SU-DHL-6 (cell line): ENCODE measurements around the gene DNAH12.
A peak's percentile ranks its signal among the peaks of the same experiment; 100 is the strongest.

Experiments used
- H2AFZ ChIP-seq: fragments of 200-600 bp; sonication (generic); 2 replicates; pipeline ENCODE4 v1.6.1; 2014; ENCODE audit warnings: low read depth, mild to moderate bottlenecking, moderate library complexity, mixed read lengths, antibody characterized with exemption, low read length; ENCODE audit not compliant: severe bottlenecking
- H3F3A ChIP-seq: fragments of 200-600 bp; shearing (Covaris generic); 2 replicates; pipeline ENCODE4 v1.6.0; 2016; ENCODE audit warnings: antibody characterized with exemption, mild to moderate bottlenecking; ENCODE audit not compliant: insufficient read depth
- H3K27ac ChIP-seq: fragments of 200-600 bp; sonication (generic); 2 replicates; pipeline ENCODE4 v1.5.1; 2016; ENCODE audit warnings: low read depth, mild to moderate bottlenecking, low read length, moderate library complexity, mixed read lengths
- H3K27me3 ChIP-seq: fragments of 200-600 bp; sonication (generic), shearing (Covaris generic); 2 replicates; pipeline ENCODE4 v1.6.0; 2014; ENCODE audit warnings: mild to moderate bottlenecking, low read length
- H3K36me3 ChIP-seq: fragments of 200-600 bp; sonication (generic); 2 replicates; pipeline ENCODE4 v1.6.1; 2014; ENCODE audit warnings: mild to moderate bottlenecking, low read length, mixed read lengths
- H3K4me2 ChIP-seq: fragments of 300-600, 200-600 bp; shearing (Covaris generic), sonication (generic); 2 replicates; pipeline ENCODE4 v1.6.0; 2014; ENCODE audit warnings: low read length, low read depth, mild to moderate bottlenecking; ENCODE audit not compliant: poor library complexity, severe bottlenecking
- H3K4me3 ChIP-seq: fragments of 200-600 bp; sonication (generic); 2 replicates; pipeline ENCODE4 v1.5.1; 2014; ENCODE audit warnings: antibody characterized with exemption, low read length, mild to moderate bottlenecking, mixed read lengths; ENCODE audit not compliant: insufficient read depth, poor library complexity, severe bottlenecking
- H3K79me2 ChIP-seq: fragments of 200-600 bp; sonication (generic); 2 replicates; pipeline ENCODE4 v1.6.1; 2014; ENCODE audit warnings: mild to moderate bottlenecking, low read length, moderate library complexity; ENCODE audit not compliant: insufficient read depth
- H3K9ac ChIP-seq: fragments of 200-600 bp; sonication (generic); 2 replicates; pipeline ENCODE4 v1.7.0; 2014; ENCODE audit warnings: mild to moderate bottlenecking, low read length
- H3K9me2 ChIP-seq: fragments of 200-600 bp; sonication (generic); replicated peaks from 2 replicates; pipeline ENCODE4 v1.6.1; 2014; ENCODE audit warnings: low read length; ENCODE audit not compliant: insufficient read depth
- H3K9me3 ChIP-seq: fragments of 200-600 bp; sonication (generic); 2 replicates; pipeline ENCODE4 v1.6.1; 2014; ENCODE audit warnings: low read length, mixed read lengths; ENCODE audit not compliant: insufficient read depth
- H4K20me1 ChIP-seq: fragments of 200-600 bp; sonication (generic); 2 replicates; pipeline ENCODE4 v1.6.1; 2014; ENCODE audit warnings: low read depth, mild to moderate bottlenecking, antibody characterized with exemption, low read length, moderate library complexity, mixed read lengths
- CTCF ChIP-seq: fragments of 200-600 bp; sonication (generic); IDR thresholded peaks from one replicate; pipeline ENCODE4 v1.5.1; 2017; ENCODE audit warnings: antibody characterized with exemption, mild to moderate bottlenecking, low read length, moderate library complexity; ENCODE audit not compliant: insufficient read depth, poor library complexity, severe bottlenecking
- EZH2phosphoT487 ChIP-seq: fragments of 200-600 bp; sonication (generic), shearing (Covaris generic); conservative IDR thresholded peaks from 2 replicates; pipeline ENCODE4 v1.6.1; 2018; ENCODE audit warnings: mild to moderate bottlenecking, antibody characterized with exemption, low read length, moderate library complexity, mixed read lengths

The DNAH12 gene

GRCh38 chr3:57557085-57557537, 13.0 kb upstream of the DNAH12 start:
- H3K4me2 ChIP-seq, result peak overlapping the region; percentile 89
- H3K9me3 ChIP-seq, result no peaks in the 10 kb centered on the region
- no peaks in the 10 kb centered on the region for H3K9me2 ChIP-seq
- H3K36me3 ChIP-seq, result peaks cover 23% of the 10 kb centered on the region
- H2AFZ ChIP-seq, result no peak overlapping the region
- peaks cover 15% of the 10 kb centered on the region for H4K20me1 ChIP-seq
- no peak for TF ChIP-seq EZH2phosphoT487
- no peak for TF ChIP-seq CTCF
- peak overlapping the region; percentile 81 for H3K4me3 ChIP-seq
- H3K79me2 ChIP-seq, result peaks cover 56% of the 10 kb centered on the region
- no peaks in the 10 kb centered on the region for H3K27me3 ChIP-seq
- H3F3A ChIP-seq, result peaks cover 11% of the 10 kb centered on the region
- H3K27ac ChIP-seq, result peak overlapping the region; percentile 83
- peak overlapping the region; percentile 84 for H3K9ac ChIP-seq

- Histone ChIP-seq H3K27ac (peak overlapping the region; percentile 83), H3K36me3 (peaks cover 18% of the 10 kb centered on the region), H4K20me1 (peaks cover 10% of the 10 kb centered on the region), H3K9me3 (no peaks in the 10 kb centered on the region), H2AFZ (peak overlapping the region; percentile 80), H3K9ac (peak overlapping the region; percentile 84), H3K79me2 (peaks cover 51% of the 10 kb centered on the region), H3K27me3 (no peaks in the 10 kb centered on the region), H3K4me3 (peak overlapping the region; percentile 81), H3K9me2 (no peaks in the 10 kb centered on the region), H3K4me2 (peak overlapping the region; percentile 89), H3F3A (peaks cover 6% of the 10 kb centered on the region; the same call in 1 of the 2 replicates)
- TF ChIP-seq CTCF (no peak), EZH2phosphoT487 (no peak)
Measured at GRCh38 chr3:57556459-57557084, 12.4 kb upstream of the DNAH12 start.

- peaks cover under 1% of the 10 kb centered on the region; the same call in 1 of the 2 replicates for H3F3A ChIP-seq
- H3K27ac ChIP-seq, result peak within 1 kb of the TSS; percentile 83
- H3K27me3 ChIP-seq, result no peaks in the 10 kb centered on the region
- H4K20me1 ChIP-seq, result peaks cover 4% of the 10 kb centered on the region; the same call in 1 of the 2 replicates
- peaks cover 46% of the 10 kb centered on the region for H3K79me2 ChIP-seq
- H3K4me2 ChIP-seq, result peak within 1 kb of the TSS; percentile 89
- peak within 1 kb of the TSS; percentile 80 for H2AFZ ChIP-seq
- peak within 1 kb of the TSS; percentile 84 for H3K9ac ChIP-seq
- H3K9me2 ChIP-seq, result no peaks in the 10 kb centered on the region
- H3K36me3 ChIP-seq, result peaks cover 12% of the 10 kb centered on the region
- H3K4me3 ChIP-seq, result peak within 1 kb of the TSS; percentile 81
- TF ChIP-seq EZH2phosphoT487 (no peak), CTCF (no peak)
- no peaks in the 10 kb centered on the region for H3K9me3 ChIP-seq
Measured at GRCh38 chr3:57555738-57556458, 11.8 kb upstream of the DNAH12 start, which contains the start of gene PDE12. TSS of gene PDE12 (plus strand) at chr3:57556274. CDS start at chr3:57556380, 106 bp downstream.
